ENCODE data around the gene PRKCE.

DNA sequence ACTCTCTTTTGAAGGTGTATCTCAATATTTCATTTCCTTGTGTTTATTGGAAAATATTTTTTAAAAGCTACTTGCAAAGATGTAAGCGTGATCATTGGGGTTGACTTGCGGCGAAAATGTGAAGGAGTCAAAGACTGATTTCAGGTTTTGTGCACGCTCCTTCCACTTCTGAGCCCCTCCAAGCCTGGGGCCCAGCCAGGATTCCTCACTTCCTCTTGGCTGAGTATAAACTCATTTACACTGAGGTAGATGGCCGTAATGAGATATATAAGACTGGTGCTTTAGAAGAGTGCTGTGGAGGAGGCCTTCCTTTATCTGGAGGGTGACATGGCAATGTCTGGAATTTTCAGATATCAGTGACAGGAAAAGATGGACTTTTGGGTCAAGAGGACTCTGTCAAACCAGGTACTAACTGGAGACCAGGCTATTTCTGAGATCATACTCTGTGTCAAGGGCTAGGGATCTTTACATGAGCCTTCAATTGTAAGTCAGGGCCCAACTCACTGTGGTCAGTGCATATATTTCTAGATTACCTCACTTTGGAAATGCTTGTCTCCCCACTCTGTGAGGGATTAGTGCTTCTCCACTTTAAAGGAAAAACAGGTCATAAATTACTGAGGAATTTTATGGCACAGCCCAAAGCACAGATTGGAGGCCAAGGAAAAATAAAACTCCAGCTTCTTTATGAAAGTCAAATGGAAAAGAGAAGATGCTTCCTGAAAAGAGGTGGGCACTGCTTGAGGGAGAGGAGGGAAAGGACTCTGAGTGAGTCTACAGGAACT lies 22.8 kb downstream of the PRKCE start:
- no peak for TF ChIP-seq POLR2A (IDR thresholded peaks at IDR 0.05; ENCODE audit: low read depth, low read length)
- no peak for TF ChIP-seq POLR2AphosphoS5 (IDR thresholded peaks at IDR 0.05; ENCODE audit: low read depth, low read length)
- no peak for TF ChIP-seq TAF1 (IDR thresholded peaks at IDR 0.05; ENCODE audit: borderline replicate concordance, low read depth, low read length)
